Caco-2 (cell line): ENCODE measurements around the gene IL1RL1. TPM values are rescaled to one million over a fixed set of nuclear protein-coding genes. Genes with fewer than 3 reads are reported as not detected.

Experiments used
- BruUV-seq: library from RNA; stranded (reverse); fragments of 400-500 nt; replicated peaks from 2 replicates; lab custom pipeline; 2021; lab: Mats Ljungman, UMichigan
- CTCF ChIA-PET: fragments of 300-600 bp; sonication (Branson Sonifier 250); formaldehyde crosslinking; loops from one replicate; lab custom pipeline; 2022; ENCODE audit warnings: antibody characterized with exemption; lab: Charles Lee
- POLR2A ChIA-PET: fragments of 300-600 bp; sonication (Branson Sonifier 250); formaldehyde crosslinking; loops from one replicate; lab custom pipeline; 2022; ENCODE audit warnings: antibody characterized with exemption; lab: Charles Lee
- DNase-seq, 2 experiments: peaks; one replicate each; pipeline versions ENCODE4 v3.0.0 to v3.0.0-alpha.2; 2020 to 2022
- H3K27me3 ChIP-seq: replicated peaks from 2 replicates; pipeline ENCODE4 v1.6.0; 2011; ENCODE audit warnings: low read length; ENCODE audit not compliant: control insufficient read depth, insufficient read depth
- H3K36me3 ChIP-seq: 2 replicates; pipeline ENCODE4 v1.5.1; 2011; ENCODE audit warnings: low read length; ENCODE audit not compliant: control insufficient read depth, insufficient read depth
- H3K4me1 ChIP-seq: fragments of 250-450 bp; sonication (Bioruptor Pico); 2 replicates; pipeline ENCODE4 v1.5.1; 2020; ENCODE audit warnings: mild to moderate bottlenecking
- H3K4me3 ChIP-seq: 2 replicates; pipeline ENCODE4 v1.5.1; 2011; ENCODE audit warnings: low read depth, mild to moderate bottlenecking, control low read depth, low read length
- H3K9me3 ChIP-seq: fragments of 250-450 bp; sonication (Bioruptor Pico); 2 replicates; pipeline ENCODE4 v1.5.1; 2020; ENCODE audit warnings: mild to moderate bottlenecking, moderate library complexity
- H3K27ac Mint-ChIP-seq: one replicate; pipeline ENCODE4 v1.8.0; 2022; ENCODE audit warnings: mixed read lengths; ENCODE audit not compliant: unreplicated experiment
- H3K27me3 Mint-ChIP-seq: one replicate; pipeline ENCODE4 v1.8.0; 2022; ENCODE audit warnings: mixed read lengths; ENCODE audit not compliant: insufficient read depth, unreplicated experiment
- H3K36me3 Mint-ChIP-seq: one replicate; pipeline ENCODE4 v1.8.0; 2022; ENCODE audit warnings: mild to moderate bottlenecking, mixed read lengths; ENCODE audit not compliant: insufficient read depth, unreplicated experiment
- H3K4me1 Mint-ChIP-seq: one replicate; pipeline ENCODE4 v1.8.0; 2022; ENCODE audit warnings: low read depth, mixed read lengths; ENCODE audit not compliant: unreplicated experiment
- H3K4me3 Mint-ChIP-seq: one replicate; pipeline ENCODE4 v1.8.0; 2022; ENCODE audit warnings: mild to moderate bottlenecking, moderate library complexity, mixed read lengths; ENCODE audit not compliant: unreplicated experiment
- H3K9me3 Mint-ChIP-seq: one replicate; pipeline ENCODE4 v1.8.0; 2022; ENCODE audit warnings: mixed read lengths; ENCODE audit not compliant: unreplicated experiment
- intact Hi-C: fragments of 100-400 bp; cut with micrococcal nuclease; formaldehyde crosslinking; loops from one replicate; pipeline ENCODE4 v1.10.0; 2022; ENCODE audit not compliant: unreplicated experiment
- total RNA-seq: library from RNA; stranded (reverse); gene quantifications from 2 replicates; pipeline ENCODE4 v1.2.3, GENCODE V29; 2022
- TF ChIP-seq, protein P1 (sequence below), 2 experiments: fragments of 200-600 bp in 1 of 2; IDR thresholded peaks; 1 replicate in 1 of 2; 2 replicates in 1 of 2; pipeline versions ENCODE4 v1.5.1 to v1.8.0; 2011 to 2022; ENCODE audit warnings: antibody characterized with exemption in 1 of 2, control low read depth in 1 of 2, inconsistent platforms in 1 of 2, low read depth in 1 of 2, low read length in 1 of 2, mild to moderate bottlenecking in 1 of 2, moderate library complexity in 1 of 2; ENCODE audit not compliant: insufficient read depth in 1 of 2, severe bottlenecking in 1 of 2, unreplicated experiment in 1 of 2

Gene IL1RL1
- total RNA-seq, 1 experiment from 2014 or later = not detected

DNA sequence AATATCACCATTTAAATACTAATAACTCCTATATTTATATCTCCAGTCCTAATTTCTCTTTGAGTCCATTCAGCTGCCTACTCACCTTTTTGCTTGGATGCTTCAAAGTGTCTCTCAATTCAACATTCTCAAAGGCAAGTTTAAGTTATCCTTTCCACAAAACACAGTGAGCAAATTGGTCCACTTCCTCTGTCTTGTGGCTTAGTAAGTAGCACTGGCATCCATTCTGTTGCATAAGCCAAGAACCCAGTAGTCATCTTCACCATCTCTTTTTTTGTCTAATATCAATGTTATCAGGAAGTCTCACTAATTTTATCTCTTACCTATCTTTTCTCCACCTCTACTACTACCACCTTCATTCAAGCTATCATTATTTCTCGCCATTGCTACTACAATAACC, 27.4 kb upstream of the IL1RL1 start:
- H3K27me3 Mint-ChIP-seq = peaks cover 7% of the 10 kb centered on the region
- DNase-seq = no peak
- H3K9me3 Mint-ChIP-seq = no peaks in the 10 kb centered on the region
- no peaks in the 10 kb centered on the region for H3K27me3 ChIP-seq
- no peaks in the 10 kb centered on the region for H3K4me1 ChIP-seq
- H3K4me1 Mint-ChIP-seq = no peaks in the 10 kb centered on the region
- POLR2A ChIA-PET = no interaction called here
- TF ChIP-seq, protein P1, sequence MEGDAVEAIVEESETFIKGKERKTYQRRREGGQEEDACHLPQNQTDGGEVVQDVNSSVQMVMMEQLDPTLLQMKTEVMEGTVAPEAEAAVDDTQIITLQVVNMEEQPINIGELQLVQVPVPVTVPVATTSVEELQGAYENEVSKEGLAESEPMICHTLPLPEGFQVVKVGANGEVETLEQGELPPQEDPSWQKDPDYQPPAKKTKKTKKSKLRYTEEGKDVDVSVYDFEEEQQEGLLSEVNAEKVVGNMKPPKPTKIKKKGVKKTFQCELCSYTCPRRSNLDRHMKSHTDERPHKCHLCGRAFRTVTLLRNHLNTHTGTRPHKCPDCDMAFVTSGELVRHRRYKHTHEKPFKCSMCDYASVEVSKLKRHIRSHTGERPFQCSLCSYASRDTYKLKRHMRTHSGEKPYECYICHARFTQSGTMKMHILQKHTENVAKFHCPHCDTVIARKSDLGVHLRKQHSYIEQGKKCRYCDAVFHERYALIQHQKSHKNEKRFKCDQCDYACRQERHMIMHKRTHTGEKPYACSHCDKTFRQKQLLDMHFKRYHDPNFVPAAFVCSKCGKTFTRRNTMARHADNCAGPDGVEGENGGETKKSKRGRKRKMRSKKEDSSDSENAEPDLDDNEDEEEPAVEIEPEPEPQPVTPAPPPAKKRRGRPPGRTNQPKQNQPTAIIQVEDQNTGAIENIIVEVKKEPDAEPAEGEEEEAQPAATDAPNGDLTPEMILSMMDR (IDR thresholded peaks at IDR 0.05; ENCODE audit: insufficient read depth in 1 of 2, low read depth in 1 of 2, low read length in 1 of 2, severe bottlenecking in 1 of 2, unreplicated experiment in 1 of 2) = no peak
- intact Hi-C loops = no loop called here
- CTCF ChIA-PET = no interaction called here
- no peak overlapping the region for H3K4me3 Mint-ChIP-seq
- no peaks in the 10 kb centered on the region for H3K36me3 Mint-ChIP-seq
- no peak overlapping the region for H3K27ac Mint-ChIP-seq
- H3K4me3 ChIP-seq = no peak overlapping the region
- no TSS peak for BruUV-seq
- no peaks in the 10 kb centered on the region for H3K9me3 ChIP-seq
- H3K36me3 ChIP-seq = no peaks in the 10 kb centered on the region

DNA sequence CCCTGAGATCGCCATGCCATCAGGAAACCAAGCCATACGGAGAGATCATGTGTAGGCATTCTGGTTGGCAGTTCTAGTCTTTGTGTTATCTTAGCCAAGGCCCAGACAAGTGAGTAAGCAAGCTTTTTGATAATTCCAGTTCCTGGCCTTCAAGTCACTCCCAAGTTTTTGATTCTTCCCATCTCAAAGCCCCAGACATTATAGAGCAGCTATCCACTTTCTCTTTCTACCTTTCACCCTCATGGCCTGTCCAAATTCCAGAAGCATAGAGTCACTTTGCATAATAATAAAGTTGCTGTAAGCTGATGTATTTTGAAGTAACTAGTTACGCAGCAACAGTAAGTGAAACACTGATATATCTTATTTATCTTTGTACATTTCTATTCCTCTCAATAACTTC, 26.8 kb upstream of the IL1RL1 start:
- Mint-ChIP-seq H3K4me3 (no peak overlapping the region), H3K4me1 (no peaks in the 10 kb centered on the region), H3K36me3 (no peaks in the 10 kb centered on the region), H3K9me3 (no peaks in the 10 kb centered on the region), H3K27ac (no peak overlapping the region), H3K27me3 (peaks cover 7% of the 10 kb centered on the region)
- intact Hi-C loops = no loop called here
- Histone ChIP-seq H3K9me3 (no peaks in the 10 kb centered on the region), H3K4me3 (no peak overlapping the region), H3K4me1 (no peaks in the 10 kb centered on the region), H3K36me3 (no peaks in the 10 kb centered on the region), H3K27me3 (no peaks in the 10 kb centered on the region)
- POLR2A ChIA-PET = no interaction called here
- BruUV-seq = no TSS peak
- CTCF ChIA-PET = no interaction called here
- no peak for DNase-seq
- TF ChIP-seq, protein P1 (IDR thresholded peaks at IDR 0.05; ENCODE audit: insufficient read depth in 1 of 2, low read depth in 1 of 2, low read length in 1 of 2, severe bottlenecking in 1 of 2, unreplicated experiment in 1 of 2) = no peak

DNA sequence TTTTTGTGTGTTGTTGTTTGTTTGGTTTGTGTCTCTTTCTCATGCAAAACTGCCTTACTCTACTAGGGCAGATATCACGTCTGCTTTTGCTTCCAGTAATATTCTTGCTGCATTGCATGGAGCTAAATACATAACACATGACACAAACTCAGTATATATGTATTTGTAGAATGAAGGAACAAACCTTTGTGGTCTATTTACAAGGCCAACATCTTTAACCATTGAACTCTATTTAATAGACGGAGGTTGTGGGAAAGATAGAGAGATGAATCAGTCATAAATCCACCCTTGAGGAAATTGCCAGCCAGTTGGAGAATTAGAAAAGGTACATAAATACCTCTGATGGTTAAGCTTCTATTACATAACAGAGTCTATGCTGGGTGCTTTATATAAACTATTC, 26.0 kb upstream of the IL1RL1 start:
- ChIA-PET CTCF (no interaction called here), POLR2A (no interaction called here)
- Mint-ChIP-seq H3K9me3 (no peaks in the 10 kb centered on the region), H3K4me1 (no peaks in the 10 kb centered on the region), H3K27me3 (peaks cover 10% of the 10 kb centered on the region), H3K36me3 (no peaks in the 10 kb centered on the region), H3K4me3 (no peak overlapping the region), H3K27ac (no peak overlapping the region)
- TF ChIP-seq, protein P1 (IDR thresholded peaks at IDR 0.05; ENCODE audit: insufficient read depth in 1 of 2, low read depth in 1 of 2, low read length in 1 of 2, severe bottlenecking in 1 of 2, unreplicated experiment in 1 of 2) = no peak
- Histone ChIP-seq H3K9me3 (no peaks in the 10 kb centered on the region), H3K27me3 (no peaks in the 10 kb centered on the region), H3K4me3 (no peak overlapping the region), H3K4me1 (no peaks in the 10 kb centered on the region), H3K36me3 (no peaks in the 10 kb centered on the region)
- intact Hi-C loops = no loop called here
- DNase-seq = no peak
- no TSS peak for BruUV-seq
